Fibroblast of upper back skin (primary cell): ENCODE measurements around the gene SLC25A23.
A peak's percentile ranks its signal among the peaks of the same experiment; 100 is the strongest.

ENCODE experiments used
- DNase-seq: peaks from one replicate; pipeline ENCODE4 v3.0.0-alpha.2; 2013

Gene SLC25A23

DNA sequence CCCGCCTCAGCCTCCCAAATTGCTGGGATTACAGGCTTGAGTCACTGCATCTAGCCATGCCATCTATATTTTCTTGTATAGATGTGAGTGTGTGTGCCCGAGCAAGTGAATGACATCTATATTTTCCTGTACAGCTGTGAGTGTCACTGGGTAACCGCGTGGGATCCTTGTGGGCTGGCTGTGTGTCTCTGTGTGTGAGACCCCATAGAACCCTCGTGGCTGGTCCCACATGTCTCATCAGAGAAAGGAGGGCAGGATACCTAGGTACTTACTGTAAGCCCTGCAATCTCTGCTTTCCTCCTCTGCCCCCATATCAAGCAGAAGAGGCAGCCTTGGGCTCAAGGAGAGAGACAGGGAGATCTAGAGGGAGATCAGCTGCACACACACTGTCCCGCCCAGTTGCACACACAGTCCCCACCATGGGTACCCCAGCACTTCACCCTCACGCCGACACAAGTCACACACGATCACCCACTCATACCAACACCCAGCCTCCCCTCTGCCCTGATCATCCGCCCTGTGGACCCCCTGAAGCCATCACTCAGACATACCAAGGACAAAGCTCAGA is 21.3 kb upstream of the SLC25A23 start:
- DNase-seq, result no peak

DNA sequence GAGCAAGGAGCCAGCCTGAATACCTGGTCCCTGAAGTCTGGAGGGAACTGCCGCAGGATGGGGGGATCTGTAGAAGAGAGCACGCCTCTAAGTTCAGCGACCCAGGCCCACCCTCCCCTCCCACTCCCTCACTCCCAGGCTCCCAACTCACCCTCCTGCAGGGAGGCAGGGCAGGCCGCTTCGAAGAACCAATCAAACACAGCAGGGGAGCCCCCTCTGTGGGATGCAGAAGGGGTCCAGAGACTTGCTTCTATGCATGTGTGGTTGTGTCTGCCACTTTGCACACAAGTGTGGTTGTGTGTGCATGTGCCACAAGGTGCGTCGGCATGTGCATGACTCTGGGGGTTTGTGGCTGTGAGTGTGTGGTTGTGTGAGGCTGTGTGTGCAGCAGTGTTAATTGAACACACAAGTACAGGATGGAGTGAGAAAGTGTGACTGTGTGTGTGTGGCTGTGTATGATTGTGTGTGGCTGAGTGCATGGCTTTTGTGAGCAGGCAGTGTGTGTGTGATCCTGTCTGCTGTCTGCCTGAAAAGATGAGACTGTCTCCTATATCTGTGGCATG is 20.3 kb upstream of the SLC25A23 start:
- DNase-seq, result no peak

DNA sequence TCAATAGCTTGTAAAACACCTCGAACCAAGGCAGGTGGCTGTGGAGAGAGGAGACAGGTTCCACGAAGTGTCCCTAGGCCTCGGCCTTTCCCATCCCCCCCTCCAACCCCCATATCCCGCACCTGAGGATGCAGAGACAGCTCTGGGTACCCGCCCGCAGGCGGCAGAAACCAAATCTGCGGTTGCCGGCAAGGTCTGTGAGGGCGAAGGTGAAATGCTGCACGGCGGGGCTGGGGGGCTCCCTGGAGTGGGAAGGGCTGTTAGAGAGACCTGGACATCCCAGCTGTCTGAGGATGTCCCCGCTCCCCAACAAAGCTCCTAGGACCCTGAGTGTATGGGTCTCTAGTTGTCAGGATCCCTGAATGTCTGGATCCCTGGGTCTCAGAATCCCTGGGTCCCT is 19.2 kb upstream of the SLC25A23 start:
- no peak for DNase-seq

DNA sequence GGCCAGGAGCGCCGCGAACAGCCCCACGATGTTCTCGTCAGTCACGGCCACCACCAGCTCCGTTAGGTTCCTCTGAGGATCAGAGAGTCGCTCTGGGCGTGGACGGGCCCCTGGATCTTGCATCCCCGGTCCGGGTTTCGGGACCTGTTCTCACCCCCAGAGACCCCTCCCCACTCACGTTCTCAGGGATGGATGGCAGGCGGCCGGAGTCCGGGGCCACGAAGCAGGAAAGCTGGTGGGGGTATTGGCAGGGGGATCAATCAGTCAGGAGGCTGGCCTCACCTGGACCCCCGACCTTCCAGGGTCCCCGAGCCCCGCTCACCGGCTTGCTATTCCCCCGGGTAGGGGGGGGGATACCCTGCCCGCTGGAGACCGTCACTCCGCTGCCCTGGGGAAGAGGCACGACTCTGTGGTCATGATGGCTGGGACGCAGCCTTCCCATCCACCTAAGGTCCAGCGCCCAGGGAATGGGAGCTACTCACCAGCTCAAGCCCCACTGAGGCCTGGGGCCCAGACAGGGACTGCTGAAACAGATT is 17.4 kb upstream of the SLC25A23 start:
- no peak for DNase-seq

DNA sequence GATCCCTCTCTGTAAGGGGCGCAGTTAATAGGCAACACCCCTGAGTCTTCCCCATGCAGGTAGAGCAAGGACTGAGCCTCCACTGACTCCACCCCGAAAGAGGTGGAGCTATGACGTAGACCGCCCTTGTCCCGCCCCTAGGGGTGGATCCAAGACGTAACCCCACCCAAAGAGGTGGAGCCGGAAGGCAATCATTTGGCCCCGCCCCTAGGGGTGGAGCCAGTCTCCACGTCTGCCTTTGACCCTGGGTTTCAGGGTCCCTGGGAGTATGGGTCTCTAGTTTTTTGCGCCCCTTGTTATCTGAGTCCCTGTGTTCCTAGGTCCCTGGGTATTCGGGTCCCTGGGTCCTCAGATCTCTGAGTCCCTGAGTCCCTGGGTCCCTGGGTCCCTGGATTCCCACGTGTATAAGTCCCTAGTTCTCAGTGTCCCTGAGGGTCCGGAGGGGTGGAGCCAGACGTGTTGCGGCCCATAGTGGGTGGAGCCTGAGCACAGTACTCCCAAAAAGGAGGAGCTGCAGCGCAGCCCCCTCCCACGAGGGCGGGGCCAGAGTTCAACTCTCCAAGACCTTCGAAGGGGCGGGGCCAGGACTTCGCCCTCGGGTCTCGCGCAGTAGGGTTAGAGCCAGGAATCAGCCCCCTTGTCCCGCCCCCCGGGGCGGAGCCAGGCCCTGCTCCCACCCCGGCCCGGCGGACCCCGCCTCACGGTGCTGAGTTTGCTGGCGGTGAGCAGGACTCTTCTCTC is 16.7 kb upstream of the SLC25A23 start:
- peak; percentile 52 for DNase-seq

DNA sequence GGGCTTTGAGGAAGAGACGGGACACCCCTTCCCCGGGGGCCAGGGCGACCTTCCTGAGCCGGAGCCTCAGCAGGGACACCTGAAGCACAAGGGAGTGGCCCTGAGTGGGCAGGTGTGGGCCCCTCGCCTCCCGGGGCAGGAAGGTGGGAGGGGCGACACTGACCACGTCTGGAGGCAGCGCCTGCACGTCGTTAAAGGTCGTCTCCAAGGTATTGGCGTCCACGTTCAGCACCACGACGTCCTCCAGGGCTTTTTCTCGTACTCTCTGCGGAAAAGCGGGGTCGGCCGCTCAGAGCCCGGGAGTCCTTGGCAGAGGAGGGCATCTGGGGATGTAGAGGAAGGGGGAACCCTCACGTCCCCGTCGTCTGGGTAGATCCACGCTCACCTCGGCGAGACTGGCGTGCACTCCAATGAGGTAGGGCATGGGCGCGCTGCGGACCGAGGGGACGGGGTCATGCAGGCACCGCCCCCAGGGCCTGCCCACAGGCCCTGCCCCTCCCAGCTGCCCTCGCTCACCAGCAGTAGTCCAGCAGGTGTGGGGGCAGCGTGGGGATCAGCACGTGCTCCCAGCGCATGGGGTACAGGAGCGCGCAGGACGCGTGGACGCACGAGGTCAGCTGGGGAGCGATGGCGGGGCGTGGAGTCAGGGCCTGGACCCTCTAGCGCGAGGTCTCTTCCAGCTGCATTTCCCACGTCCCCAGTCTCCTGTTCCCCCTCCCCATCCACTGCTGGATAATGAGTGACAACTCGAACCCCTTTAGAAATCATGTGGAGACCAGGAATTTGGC is 15.9 kb upstream of the SLC25A23 start:
- no peak for DNase-seq

DNA sequence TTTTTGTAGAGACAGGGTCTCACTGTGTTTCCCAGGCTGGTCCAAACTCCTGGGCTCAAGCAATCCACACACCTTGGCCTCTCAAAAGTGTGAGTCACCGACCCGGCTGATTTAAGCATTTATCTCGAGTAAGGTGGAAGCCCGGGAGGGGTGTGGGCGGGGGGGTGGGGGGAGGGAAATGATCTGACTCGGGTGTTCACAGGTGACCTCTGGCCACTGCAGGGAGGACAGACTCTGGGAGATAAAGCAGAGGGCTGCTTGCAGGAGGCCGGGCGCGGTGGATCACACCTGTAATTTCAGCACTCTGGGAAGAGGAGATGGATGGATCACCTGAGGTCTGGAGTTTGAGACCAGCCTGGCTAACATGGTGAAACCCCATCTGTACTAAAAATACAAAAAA is 14.1 kb upstream of the SLC25A23 start:
- no peak for DNase-seq

DNA sequence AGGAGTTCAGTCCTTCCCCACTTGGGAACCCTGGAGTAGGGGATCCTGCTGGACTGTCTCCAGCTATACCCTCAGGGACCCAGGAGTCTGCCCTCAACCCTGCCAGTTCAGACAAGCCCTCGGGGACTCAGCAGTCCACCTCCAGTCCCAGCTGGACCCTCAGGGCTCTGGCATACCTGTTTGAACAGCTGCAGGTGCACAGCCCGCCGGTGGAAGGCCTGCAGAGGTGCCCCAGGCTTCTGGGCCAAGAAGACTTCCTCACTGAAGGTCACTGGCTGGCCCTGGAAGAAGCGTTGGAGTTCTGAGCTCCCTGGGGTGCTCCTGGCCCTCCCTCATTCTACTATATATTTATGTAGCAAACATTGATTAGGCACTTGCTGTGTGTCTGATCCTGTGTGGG is 13.1 kb upstream of the SLC25A23 start:
- DNase-seq, result no peak

DNA sequence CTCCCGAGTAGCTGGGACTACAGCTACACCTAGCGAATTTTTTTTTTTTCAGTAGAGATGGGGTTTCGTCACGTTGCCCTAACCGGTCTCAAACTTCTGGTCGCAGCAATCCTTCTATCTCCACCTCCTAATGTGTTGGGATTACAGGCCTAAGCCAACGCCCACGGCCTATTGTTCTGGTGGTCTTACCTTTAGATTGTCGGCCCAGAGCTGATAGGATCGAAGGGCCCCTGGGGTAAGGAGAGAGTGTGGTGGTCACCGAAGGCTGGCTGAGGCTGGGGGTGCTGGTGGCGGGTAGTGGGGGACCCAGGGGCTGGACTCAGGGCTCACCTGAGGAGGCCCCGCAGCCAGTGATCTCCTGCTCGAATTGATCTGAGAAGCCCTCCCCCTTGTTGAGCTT is 11.5 kb upstream of the SLC25A23 start:
- DNase-seq, result no peak

DNA sequence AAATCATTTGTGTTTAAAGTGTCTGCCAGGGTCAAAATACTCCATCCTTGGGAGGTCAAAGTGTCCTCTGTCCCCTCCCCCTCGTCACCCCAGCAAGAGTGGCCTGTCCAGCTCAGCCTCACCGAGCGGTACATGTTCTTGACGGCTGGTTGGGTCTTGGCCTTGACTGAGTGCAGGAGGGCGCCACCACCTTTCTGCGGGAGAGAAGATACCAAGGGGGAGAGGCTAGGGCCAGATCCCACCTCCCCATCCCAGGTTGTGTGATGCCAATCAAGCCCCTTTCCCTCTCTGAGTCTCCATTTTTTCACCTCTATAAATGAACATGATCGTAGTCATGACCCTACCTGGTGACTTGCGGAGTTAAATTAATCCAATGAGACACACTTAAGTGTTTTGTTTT is 10.6 kb upstream of the SLC25A23 start:
- DNase-seq, result no peak

DNA sequence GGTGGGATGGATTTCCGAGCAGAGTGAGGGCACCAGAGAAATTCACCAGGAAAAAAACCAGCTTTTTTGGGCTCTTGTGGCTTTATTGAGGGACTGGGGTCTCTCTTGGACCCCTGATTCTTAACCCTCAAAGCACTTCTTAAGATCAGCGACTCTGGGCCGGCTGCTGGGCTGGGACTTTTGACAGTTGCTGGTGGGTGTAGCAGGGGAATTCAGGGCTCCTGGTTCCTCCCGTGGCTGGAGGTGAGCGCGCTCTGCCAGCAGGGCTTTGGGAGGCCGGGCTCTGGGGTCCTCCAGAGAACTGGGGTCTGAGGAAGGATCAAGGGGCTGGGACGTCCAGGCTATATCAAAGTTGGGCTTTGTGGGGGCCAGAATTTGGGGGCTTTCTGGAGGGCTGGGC is 7.8 kb upstream of the SLC25A23 start:
- DNase-seq, result no peak

DNA sequence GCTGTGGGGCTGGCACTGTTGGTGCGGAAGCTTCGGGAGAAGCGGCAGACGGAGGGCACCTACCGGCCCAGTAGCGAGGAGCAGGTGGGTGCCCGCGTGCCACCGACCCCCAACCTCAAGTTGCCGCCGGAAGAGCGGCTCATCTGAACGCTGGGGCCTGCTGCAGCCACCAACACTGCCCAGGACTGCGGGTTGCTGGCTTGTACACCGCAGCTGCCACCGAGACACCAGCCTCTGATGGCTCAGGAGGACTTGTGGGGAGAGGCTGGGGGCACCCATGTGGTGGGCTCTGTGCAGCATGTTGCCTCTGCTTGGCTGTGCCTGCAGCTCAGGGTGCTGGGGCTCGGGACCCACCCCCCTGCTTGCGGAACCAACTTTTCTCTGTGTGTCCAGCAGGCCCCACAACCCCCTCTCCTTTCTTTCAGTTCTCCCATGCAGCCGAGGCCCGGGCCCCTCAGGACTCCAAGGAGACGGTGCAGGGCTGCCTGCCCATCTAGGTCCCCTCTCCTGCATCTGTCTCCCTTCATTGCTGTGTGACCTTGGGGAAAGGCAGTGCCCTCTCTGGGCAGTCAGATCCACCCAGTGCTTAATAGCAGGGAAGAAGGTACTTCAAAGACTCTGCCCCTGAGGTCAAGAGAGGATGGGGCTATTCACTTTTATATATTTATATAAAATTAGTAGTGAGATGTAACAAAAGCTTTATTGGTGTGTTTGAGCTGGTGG is 7.1 kb upstream of the SLC25A23 start:
- DNase-seq, result no peak

DNA sequence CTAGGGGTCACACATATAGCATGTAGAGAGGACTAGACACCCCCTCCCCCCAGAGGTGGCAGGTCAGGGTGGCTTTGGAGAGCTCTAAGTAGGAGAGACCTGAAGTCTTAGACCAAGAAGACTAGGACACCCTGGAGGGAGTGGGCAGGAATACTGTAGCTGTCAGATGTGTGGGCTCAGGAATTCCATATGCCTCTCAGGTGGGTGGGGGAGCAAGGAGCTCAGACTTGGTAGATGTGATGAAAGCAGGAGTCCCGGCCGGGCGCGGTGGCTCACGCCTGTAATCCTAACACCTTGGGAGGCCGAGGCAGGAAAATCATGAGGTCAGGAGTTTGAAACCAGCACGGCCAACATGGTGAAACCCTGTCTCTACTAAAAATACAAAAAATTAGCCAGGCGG is 6.1 kb upstream of the SLC25A23 start:
- DNase-seq, result no peak

DNA sequence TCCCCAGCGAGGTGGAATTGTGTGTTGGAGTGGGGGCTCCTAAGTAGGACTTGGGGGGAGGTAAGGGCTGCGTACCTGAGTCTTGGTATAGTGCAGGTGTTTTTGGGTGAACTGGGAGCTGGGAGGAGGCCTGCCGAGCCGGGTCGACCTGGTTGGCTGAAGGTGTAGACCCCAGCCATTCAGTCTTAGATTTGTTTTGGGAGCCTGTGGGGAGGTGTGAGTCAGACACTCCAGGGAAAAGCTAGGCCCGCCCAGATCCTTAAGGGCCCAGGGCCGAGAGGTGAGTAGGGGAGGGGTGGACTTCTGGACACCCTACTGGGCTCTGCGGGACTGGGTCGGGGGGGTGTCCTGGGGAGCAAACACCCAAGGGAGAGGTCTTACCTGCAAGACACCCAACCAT is 5.4 kb upstream of the SLC25A23 start:
- no peak for DNase-seq

DNA sequence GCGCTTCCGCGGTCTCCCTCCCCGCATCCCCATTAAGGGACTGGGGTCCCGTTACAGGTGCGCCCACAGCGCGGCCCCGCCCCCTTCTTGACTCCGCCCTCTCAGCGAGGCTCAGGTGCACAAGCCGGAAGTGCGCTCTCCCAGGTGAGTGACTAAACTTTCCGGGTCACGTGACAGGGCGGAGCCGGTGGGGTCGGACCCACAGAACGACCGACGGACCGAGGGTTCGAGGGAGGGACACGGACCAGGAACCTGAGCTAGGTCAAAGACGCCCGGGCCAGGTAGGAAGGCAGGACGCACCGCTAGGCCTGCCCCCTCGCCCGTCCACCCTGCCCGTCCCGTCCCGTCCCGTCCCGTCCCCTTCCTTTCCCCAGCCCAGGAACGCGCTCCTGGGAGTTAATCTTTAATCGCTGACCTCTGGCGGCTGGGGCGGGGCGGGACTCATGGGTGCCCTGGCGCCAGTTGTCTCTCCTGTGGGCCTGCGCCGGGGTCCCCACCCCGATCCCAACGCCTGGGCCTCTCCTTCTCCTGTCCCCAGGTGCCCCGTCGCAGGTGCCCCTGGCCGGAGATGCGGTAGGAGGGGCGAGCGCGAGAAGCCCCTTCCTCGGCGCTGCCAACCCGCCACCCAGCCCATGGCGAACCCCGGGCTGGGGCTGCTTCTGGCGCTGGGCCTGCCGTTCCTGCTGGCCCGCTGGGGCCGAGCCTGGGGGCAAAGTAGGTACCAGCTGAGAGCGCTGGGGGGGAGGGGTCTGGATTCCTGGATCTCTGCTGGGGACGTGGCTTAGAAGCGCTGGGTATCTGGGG is 4.7 kb upstream of the SLC25A23 start, which contains the start of gene CRB3:
CRB3 (plus strand) TSS at position 202 of the 804 bp plus-strand sequence; CDS start at position 633, 431 bp downstream.
- no peak for DNase-seq

DNA sequence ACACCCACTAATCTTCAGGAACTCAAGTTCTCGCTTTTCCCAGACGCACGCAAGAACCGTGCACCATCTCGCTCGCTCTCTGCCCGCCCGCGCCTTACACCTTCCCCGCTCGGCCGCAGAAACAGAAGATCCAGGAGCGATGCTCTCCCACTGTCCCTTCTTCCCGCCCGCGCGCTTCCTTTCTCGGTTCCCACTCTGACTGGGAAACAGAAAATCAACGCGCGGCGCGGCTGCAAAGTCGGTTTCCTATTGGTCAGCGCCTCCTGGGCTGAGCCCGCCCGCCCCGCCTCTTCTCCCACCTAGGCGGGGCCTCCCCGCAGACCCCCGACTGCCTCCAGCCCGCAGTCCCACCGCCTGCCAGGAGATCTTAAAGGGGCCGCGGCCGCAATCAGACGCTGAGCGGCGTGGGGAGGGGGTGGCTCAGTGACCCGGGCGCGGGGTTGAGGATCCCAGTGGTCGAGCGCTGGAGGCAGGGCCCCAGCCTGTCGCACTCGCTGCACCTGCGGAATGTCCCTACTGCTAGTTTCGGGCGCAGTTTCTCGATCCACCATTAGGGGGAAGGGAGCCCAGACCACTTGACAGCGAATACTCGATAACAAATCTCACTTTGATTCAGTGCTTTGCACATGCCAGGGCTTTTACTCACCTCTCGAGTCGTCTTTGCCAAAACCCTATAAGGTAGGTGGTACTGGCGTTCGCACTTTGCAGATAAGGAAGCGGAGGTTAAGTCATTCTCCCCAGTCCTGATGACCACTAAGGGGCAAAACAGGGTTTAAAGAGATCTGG is 700 bp upstream of the SLC25A23 start:
- DNase-seq, result peak; percentile 98

DNA sequence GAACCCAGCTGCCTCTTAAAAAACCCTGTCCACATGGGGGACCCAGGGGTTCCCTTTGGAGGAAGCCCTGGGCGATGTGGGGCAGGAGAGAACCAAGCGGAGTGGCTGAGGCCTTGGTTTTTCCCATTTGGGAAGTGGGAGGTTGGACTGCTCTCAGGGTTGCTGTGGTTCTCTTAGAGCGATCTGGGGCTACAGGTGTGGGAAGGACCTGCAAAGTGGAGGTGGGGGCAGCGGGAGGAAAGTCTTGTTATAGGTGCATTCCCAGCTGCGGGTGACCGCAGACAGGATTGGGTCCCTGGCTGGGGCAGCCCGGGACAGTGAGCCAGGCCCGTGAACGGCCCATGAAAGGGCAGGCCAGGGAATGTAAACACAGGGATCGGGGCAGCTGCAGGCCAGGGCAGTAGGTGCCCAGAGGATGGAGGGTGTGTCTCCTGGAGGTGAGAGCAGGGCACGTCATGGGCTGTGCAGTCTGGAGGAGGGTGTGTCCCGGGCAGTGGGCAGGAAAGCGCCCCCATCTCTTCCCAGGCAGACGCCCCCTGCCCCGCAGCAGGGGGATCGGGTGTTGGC is 814 bp downstream of the SLC25A23 start:
- no peak for DNase-seq

DNA sequence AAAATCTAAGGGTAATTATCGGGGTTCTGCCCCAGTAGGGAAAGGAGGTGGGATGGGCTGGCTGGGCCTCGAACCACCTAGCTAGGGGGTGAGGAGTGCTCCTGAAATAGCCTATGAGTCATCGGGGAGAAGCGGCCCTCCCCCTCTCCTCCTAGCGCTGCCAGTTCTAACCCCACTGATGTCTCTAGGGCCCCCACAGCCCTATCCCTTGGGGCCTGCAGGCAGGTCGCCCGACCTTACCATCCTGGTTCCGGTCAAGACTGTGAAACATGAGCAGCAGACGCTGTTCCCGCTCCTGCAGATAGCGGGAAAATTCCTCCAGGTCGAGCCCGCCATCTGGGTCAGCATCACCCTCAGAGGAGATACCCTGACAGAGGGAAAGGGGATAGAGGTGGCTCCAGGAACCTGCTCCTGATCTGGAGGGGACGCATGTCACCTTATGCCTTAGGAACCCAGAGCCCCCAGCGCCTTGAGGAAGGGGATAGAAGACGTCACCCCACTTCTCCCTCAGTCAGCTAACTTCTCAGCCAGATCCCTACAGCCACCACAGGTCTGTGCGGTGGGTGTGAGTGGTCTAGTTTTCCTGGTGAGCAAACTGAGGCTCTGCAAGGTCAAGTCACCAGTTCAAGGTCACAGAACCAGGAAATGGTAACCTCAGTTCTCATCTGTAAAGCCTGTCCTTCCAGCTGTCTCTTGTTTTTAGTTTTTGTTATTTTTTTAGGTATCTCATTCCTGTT is 1.5 kb downstream of the SLC25A23 start:
- DNase-seq, result peak; percentile 8

DNA sequence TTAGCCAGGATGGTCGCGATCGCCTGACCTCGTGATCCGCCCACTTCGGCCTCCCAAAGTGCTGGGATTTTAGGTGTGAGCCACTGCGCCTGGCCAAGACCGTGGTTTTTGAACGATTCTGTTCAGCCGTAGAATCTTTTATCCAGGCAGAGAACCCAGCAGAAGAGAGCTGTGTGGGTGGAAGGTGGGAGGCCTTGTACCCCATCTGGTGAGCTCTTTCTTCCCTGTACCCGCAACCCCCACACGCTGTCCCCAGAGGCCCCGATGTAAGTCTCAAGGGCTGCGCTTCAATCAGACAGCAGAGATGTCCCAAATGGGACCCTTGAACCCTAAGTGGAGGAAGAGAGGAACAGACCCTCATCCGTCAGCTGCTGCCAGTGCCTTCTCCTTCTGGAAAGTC is 3.7 kb downstream of the SLC25A23 start:
- DNase-seq, result no peak
